ENCODE data around the gene SLX4IP. TPM values are rescaled to one million over a fixed set of nuclear protein-coding genes. Genes with fewer than 3 reads are reported as not detected.

The SLX4IP gene
- total and polyA plus RNA-seq, 7 donors, result 0.20 to 1.9 (median 0.86) TPM

DNA sequence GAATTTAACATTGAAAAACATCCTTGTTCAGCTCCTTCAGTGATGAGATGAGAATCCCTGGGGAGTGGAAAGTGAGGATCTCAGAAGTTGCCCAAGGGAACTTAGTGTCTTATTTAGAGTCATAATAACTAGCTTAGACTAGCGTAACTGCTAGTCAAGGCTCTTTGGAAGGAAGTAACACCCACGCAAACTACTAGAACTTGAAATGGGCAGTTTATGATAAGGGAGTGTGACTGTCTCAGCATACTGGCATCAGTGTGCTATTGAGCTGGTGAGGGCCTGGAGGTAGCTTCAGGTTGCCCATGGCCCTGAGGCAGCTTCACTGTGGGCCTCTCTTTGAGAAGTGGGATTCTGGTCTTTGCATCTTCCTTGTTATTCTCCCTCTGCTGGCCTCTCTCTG is 40.1 kb downstream of the SLX4IP start:
- ATAC-seq (no peak), DNase-seq (no peak)
- Histone ChIP-seq H3K27ac (no peak overlapping the region), H3K4me1 (peaks cover 3% of the 10 kb centered on the region), H3K4me3 (no peak overlapping the region), H3K27me3 (ENCODE audit: insufficient read depth in 3 of 3, low read length in 2 of 3) (no peaks in the 10 kb centered on the region), H3K36me3 (ENCODE audit: insufficient read depth in 1 of 2, low read depth in 1 of 2) (no peaks in the 10 kb centered on the region), H3K9me3 (no peaks in the 10 kb centered on the region)
- 83 to 91% (median 85%) methylated on average over 2 of the region's 2 CpGs for WGBS, 3 donors
- TF ChIP-seq, protein P1, sequence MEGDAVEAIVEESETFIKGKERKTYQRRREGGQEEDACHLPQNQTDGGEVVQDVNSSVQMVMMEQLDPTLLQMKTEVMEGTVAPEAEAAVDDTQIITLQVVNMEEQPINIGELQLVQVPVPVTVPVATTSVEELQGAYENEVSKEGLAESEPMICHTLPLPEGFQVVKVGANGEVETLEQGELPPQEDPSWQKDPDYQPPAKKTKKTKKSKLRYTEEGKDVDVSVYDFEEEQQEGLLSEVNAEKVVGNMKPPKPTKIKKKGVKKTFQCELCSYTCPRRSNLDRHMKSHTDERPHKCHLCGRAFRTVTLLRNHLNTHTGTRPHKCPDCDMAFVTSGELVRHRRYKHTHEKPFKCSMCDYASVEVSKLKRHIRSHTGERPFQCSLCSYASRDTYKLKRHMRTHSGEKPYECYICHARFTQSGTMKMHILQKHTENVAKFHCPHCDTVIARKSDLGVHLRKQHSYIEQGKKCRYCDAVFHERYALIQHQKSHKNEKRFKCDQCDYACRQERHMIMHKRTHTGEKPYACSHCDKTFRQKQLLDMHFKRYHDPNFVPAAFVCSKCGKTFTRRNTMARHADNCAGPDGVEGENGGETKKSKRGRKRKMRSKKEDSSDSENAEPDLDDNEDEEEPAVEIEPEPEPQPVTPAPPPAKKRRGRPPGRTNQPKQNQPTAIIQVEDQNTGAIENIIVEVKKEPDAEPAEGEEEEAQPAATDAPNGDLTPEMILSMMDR (IDR thresholded peaks at IDR 0.05), result no peak
- intact Hi-C loops (cut with DNase I), result loop anchor here (10.0 kb wide), 2 partner anchors 60 to 190 kb away; no protein-coding TSS in a partner anchor

DNA sequence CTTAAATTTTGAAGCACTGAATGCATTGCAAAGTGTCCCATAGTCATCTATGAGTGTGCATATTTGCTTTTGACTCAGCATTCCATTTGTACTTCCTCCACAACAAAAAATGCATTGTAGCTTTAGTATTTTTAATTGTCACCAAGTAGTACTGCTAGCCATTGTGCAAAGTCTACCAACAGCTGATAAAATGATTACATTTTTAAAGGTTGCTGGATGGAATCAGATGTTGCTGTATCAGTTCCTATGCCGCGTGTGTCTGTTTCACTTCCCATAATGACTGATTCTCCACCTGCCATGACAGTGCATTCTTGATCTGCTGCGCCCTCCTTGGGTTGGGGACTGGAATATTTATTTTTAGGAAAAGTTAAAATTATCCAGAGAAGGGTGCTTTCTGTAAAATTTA is 41.2 kb downstream of the SLX4IP start:
- H3K36me3 ChIP-seq (ENCODE audit: insufficient read depth in 1 of 2, low read depth in 1 of 2), result no peaks in the 10 kb centered on the region
- TF ChIP-seq, protein P1 (IDR thresholded peaks at IDR 0.05), result no peak
- H3K27ac ChIP-seq, result no peak overlapping the region
- ATAC-seq, result no peak
- 70 to 78% (median 73%) methylated on average over 3 of the region's 3 CpGs for WGBS, 3 donors
- intact Hi-C loops (cut with DNase I), result loop anchor here (10.0 kb wide), 2 partner anchors 62 to 188 kb away; no protein-coding TSS in a partner anchor
- H3K27me3 ChIP-seq (ENCODE audit: insufficient read depth in 3 of 3, low read length in 2 of 3), result no peaks in the 10 kb centered on the region
- H3K4me1 ChIP-seq, result peaks cover 3% of the 10 kb centered on the region
- DNase-seq, result no peak
- H3K9me3 ChIP-seq, result no peaks in the 10 kb centered on the region
- no peak overlapping the region for H3K4me3 ChIP-seq

DNA sequence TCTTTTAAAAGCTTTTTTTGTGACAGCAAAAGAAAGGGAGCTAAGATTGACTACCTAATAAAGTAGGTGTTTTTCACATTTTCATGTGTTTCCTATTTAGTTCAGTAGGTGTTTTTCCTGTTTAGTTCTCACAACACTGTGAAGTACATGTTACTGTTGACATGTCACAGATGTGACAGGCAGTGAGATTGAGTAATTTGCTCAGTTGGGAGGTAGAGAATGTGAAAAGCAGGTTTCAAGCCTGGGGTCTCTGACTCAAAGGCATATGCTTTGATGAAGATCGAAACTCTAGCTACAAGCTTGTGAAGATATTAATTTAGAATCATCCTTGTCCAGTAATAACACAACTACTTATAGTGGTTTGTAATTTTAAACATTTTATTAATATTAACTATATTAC is 43.1 kb downstream of the SLX4IP start:
- intact Hi-C loops (cut with DNase I), result loop anchor here (10.0 kb wide), 2 partner anchors 63 to 187 kb away; no protein-coding TSS in a partner anchor
- Histone ChIP-seq H3K36me3 (ENCODE audit: insufficient read depth in 1 of 2, low read depth in 1 of 2) (no peaks in the 10 kb centered on the region), H3K27me3 (ENCODE audit: insufficient read depth in 3 of 3, low read length in 2 of 3) (no peaks in the 10 kb centered on the region), H3K27ac (no peak overlapping the region), H3K4me3 (no peak overlapping the region), H3K4me1 (peaks cover 3% of the 10 kb centered on the region), H3K9me3 (no peaks in the 10 kb centered on the region)
- ATAC-seq, result no peak
- WGBS, 3 donors, result 99 to 100% (median 100%) methylated on average over 1 of the region's 1 CpG
- DNase-seq, result no peak
- TF ChIP-seq, protein P1 (IDR thresholded peaks at IDR 0.05), result no peak

DNA sequence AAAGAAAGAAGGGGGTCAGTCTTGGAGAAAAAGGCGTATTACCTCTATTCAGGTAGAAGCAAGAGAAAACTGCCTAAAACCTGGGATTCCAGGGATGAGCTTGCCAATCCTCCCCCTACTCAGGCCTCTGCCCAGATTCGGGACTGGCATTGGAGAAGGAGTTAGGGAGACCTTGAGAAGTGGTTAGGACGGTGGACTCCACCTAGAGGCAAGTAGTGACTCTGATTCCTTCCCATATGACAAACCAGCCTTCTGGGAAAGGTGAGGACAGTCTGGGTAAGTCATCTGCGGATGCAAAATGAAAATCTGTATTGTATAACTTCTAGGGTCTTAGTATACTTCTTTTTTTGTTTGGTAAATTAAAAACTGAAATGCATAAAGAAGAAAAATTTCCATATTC is 43.8 kb downstream of the SLX4IP start:
- ATAC-seq, result no peak
- H3K27me3 ChIP-seq (ENCODE audit: insufficient read depth in 3 of 3, low read length in 2 of 3), result no peaks in the 10 kb centered on the region
- no peaks in the 10 kb centered on the region for H3K9me3 ChIP-seq
- H3K36me3 ChIP-seq (ENCODE audit: insufficient read depth in 1 of 2, low read depth in 1 of 2), result no peaks in the 10 kb centered on the region
- no peak overlapping the region for H3K27ac ChIP-seq
- DNase-seq, result no peak
- TF ChIP-seq, protein P1 (IDR thresholded peaks at IDR 0.05), result no peak
- intact Hi-C loops (cut with DNase I), result loop anchor here (10.0 kb wide), 2 partner anchors 64 to 186 kb away; no protein-coding TSS in a partner anchor
- peaks cover 3% of the 10 kb centered on the region for H3K4me1 ChIP-seq
- 95 to 96% (median 95%) methylated on average over 4 of the region's 4 CpGs for WGBS, 3 donors
- H3K4me3 ChIP-seq, result no peak overlapping the region

DNA sequence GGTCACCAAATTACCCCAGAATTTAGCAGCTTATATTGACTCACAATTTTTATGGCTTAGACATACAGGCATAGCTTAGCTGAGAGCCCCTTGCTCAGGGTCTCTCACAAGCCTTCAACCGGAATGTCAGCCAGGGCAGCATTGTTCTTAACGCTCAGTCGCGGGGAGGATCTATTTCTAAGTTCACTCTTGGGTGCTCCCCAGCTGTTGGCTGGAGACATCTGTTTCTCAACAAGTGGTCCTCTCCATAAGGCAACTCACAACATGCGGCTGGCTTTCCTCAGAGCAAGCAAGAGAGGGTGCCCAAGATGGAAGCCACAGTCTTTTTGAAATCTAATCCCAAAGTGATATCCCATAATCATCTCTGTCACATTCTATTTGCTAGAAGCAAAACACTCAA is 46.6 kb downstream of the SLX4IP start:
- Histone ChIP-seq H3K4me3 (no peak overlapping the region), H3K4me1 (no peaks in the 10 kb centered on the region), H3K27ac (no peak overlapping the region), H3K36me3 (ENCODE audit: insufficient read depth in 1 of 2, low read depth in 1 of 2) (no peaks in the 10 kb centered on the region), H3K27me3 (ENCODE audit: insufficient read depth in 3 of 3, low read length in 2 of 3) (no peaks in the 10 kb centered on the region), H3K9me3 (no peaks in the 10 kb centered on the region)
- intact Hi-C loops (cut with DNase I), result no loop called here
- 37 to 53% (median 37%) methylated on average over 5 of the region's 5 CpGs for WGBS, 3 donors
- DNase-seq (no peak), ATAC-seq (no peak)
- TF ChIP-seq, protein P1 (IDR thresholded peaks at IDR 0.05), result no peak
